Measurements from ENCODE around the gene RGS6.

The RGS6 gene

GRCh38 chr14:72501439-72501838, 569.2 kb downstream of the RGS6 start:
- Histone ChIP-seq H3K4me1 (ENCODE audit: control insufficient read depth, low read depth, low read length) (no peaks in the 10 kb centered on the region), H3K9me3 (ENCODE audit: control insufficient read depth, low read depth, low read length) (no peaks in the 10 kb centered on the region), H3K27ac (ENCODE audit: low read length) (no peak overlapping the region)

GRCh38 chr14:72503271-72503670, 571.0 kb downstream of the RGS6 start:
- Histone ChIP-seq H3K9me3 (ENCODE audit: control insufficient read depth, low read depth, low read length) (no peaks in the 10 kb centered on the region), H3K36me3 (ENCODE audit: control insufficient read depth, low read depth, low read length) (no peaks in the 10 kb centered on the region), H3K27me3 (ENCODE audit: control insufficient read depth, insufficient read depth, low read length) (no peaks in the 10 kb centered on the region)

More at GRCh38 chr14:72501439-72501838, 569.2 kb downstream of the RGS6 start:
- H3K9ac ChIP-seq (ENCODE audit: low read length): no peak overlapping the region
- H3K36me3 ChIP-seq (ENCODE audit: control insufficient read depth, low read depth, low read length): no peaks in the 10 kb centered on the region
- no peaks in the 10 kb centered on the region for H3K27me3 ChIP-seq (ENCODE audit: control insufficient read depth, insufficient read depth, low read length)
- no peak overlapping the region for H3K4me3 ChIP-seq (ENCODE audit: low read length)

DNA sequence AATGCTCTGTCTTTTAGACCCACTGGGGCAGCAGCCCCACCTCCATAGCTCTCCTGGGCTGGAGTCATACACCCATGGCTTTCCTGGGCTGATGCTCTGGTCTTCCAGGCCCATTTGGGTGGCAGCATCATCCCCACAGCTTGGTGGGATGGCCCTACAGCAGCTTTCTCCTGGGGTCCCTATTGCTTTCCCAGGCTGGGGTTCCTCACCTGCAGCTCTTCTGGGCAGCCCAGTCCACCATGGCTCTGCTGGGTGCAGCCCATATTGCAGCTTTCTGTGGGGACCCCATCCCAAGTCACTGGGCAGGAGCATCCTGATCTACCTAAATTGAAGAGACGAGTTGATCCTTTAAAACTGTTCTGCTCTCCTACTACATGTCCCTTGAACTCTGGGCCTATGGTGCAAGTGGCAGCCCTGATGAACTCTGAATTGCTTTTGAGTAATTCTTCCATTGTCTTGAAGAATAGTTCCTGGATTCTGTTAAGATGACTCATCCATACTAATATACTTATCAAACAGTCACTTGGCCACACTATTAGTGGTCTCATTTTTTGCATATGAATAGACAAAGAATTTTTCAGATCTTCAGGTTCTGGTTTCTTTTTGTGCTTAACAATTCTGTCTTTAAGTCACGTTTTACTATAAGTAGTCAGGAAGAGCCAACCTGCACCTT, 571.6 kb downstream of the RGS6 start:
- H3K27ac ChIP-seq (ENCODE audit: low read length): no peak overlapping the region
- H3K9me3 ChIP-seq (ENCODE audit: control insufficient read depth, low read depth, low read length): no peaks in the 10 kb centered on the region
- H3K27me3 ChIP-seq (ENCODE audit: control insufficient read depth, insufficient read depth, low read length): no peaks in the 10 kb centered on the region
- H3K4me1 ChIP-seq (ENCODE audit: control insufficient read depth, low read depth, low read length): no peaks in the 10 kb centered on the region
- no peak overlapping the region for H3K4me3 ChIP-seq (ENCODE audit: low read length)
- no peak overlapping the region for H3K9ac ChIP-seq (ENCODE audit: low read length)
- H3K36me3 ChIP-seq (ENCODE audit: control insufficient read depth, low read depth, low read length): no peaks in the 10 kb centered on the region

More at GRCh38 chr14:72503271-72503670, 571.0 kb downstream of the RGS6 start:
- H3K4me1 ChIP-seq (ENCODE audit: control insufficient read depth, low read depth, low read length): no peaks in the 10 kb centered on the region
- no peak overlapping the region for H3K9ac ChIP-seq (ENCODE audit: low read length)
- no peak overlapping the region for H3K27ac ChIP-seq (ENCODE audit: low read length)
- H3K4me3 ChIP-seq (ENCODE audit: low read length): no peak overlapping the region

- no peak overlapping the region for H3K4me3 ChIP-seq (ENCODE audit: low read length)
- no peak overlapping the region for H3K27ac ChIP-seq (ENCODE audit: low read length)
- H3K9ac ChIP-seq (ENCODE audit: low read length): no peak overlapping the region
- no peaks in the 10 kb centered on the region for H3K9me3 ChIP-seq (ENCODE audit: control insufficient read depth, low read depth, low read length)
- H3K27me3 ChIP-seq (ENCODE audit: control insufficient read depth, insufficient read depth, low read length): no peaks in the 10 kb centered on the region
- H3K36me3 ChIP-seq (ENCODE audit: control insufficient read depth, low read depth, low read length): no peaks in the 10 kb centered on the region
- no peaks in the 10 kb centered on the region for H3K4me1 ChIP-seq (ENCODE audit: control insufficient read depth, low read depth, low read length)
These were observed 578.3 kb downstream of the RGS6 start for GRCh38 chr14:72510566-72510965.

GRCh38 chr14:72512281-72512680, 580.1 kb downstream of the RGS6 start:
- Histone ChIP-seq H3K9me3 (ENCODE audit: control insufficient read depth, low read depth, low read length) (no peaks in the 10 kb centered on the region), H3K9ac (ENCODE audit: low read length) (no peak overlapping the region), H3K36me3 (ENCODE audit: control insufficient read depth, low read depth, low read length) (no peaks in the 10 kb centered on the region), H3K27me3 (ENCODE audit: control insufficient read depth, insufficient read depth, low read length) (no peaks in the 10 kb centered on the region), H3K4me3 (ENCODE audit: low read length) (no peak overlapping the region), H3K4me1 (ENCODE audit: control insufficient read depth, low read depth, low read length) (no peaks in the 10 kb centered on the region), H3K27ac (ENCODE audit: low read length) (no peak overlapping the region)

GRCh38 chr14:72512925-72513324, 580.7 kb downstream of the RGS6 start:
- Histone ChIP-seq H3K27ac (ENCODE audit: low read length) (no peak overlapping the region), H3K9me3 (ENCODE audit: control insufficient read depth, low read depth, low read length) (no peaks in the 10 kb centered on the region), H3K4me3 (ENCODE audit: low read length) (no peak overlapping the region), H3K27me3 (ENCODE audit: control insufficient read depth, insufficient read depth, low read length) (no peaks in the 10 kb centered on the region), H3K36me3 (ENCODE audit: control insufficient read depth, low read depth, low read length) (no peaks in the 10 kb centered on the region), H3K4me1 (ENCODE audit: control insufficient read depth, low read depth, low read length) (no peaks in the 10 kb centered on the region), H3K9ac (ENCODE audit: low read length) (no peak overlapping the region)

- Histone ChIP-seq H3K27me3 (ENCODE audit: control insufficient read depth, insufficient read depth, low read length) (no peaks in the 10 kb centered on the region), H3K9me3 (ENCODE audit: control insufficient read depth, low read depth, low read length) (no peaks in the 10 kb centered on the region), H3K4me1 (ENCODE audit: control insufficient read depth, low read depth, low read length) (no peaks in the 10 kb centered on the region), H3K36me3 (ENCODE audit: control insufficient read depth, low read depth, low read length) (no peaks in the 10 kb centered on the region), H3K9ac (ENCODE audit: low read length) (no peak overlapping the region), H3K4me3 (ENCODE audit: low read length) (no peak overlapping the region), H3K27ac (ENCODE audit: low read length) (no peak overlapping the region)
These were observed 581.1 kb downstream of the RGS6 start for GRCh38 chr14:72513346-72513745.

DNA sequence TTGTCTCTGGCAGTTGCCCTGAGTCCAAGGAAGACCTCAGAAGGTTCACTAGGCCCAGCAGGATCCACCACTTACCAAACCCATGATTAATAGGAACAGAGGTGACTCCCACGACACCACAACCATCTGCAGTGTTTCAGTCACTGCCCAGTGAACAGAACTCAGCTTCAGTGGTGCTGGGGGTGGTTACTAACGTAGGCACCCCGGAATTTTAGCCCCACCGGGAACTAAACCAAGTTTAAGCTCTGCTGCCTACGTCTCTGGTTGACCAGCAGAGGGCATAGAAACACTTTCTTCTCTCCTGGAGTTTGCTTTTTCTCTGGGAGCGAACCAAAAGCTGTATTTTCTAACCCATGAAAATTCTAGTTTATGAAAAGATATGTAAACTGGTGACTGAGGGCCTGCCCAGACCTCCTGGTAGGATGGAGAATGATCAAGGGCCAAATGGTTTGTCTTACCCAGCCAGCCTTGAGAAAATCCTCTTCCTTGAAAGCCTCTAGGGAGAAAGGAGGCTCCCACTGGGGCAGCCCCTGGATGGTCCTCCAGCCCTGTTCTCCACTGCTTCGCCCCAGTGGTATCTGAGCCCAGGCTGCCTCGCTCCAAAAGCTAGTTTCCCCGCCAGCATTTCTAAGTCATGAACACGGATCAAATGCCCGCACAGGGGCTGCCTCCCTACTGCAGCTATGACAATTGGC, 581.9 kb downstream of the RGS6 start:
- H3K27ac ChIP-seq (ENCODE audit: low read length): no peak overlapping the region
- no peaks in the 10 kb centered on the region for H3K36me3 ChIP-seq (ENCODE audit: control insufficient read depth, low read depth, low read length)
- H3K27me3 ChIP-seq (ENCODE audit: control insufficient read depth, insufficient read depth, low read length): no peaks in the 10 kb centered on the region
- no peak overlapping the region for H3K9ac ChIP-seq (ENCODE audit: low read length)
- H3K4me1 ChIP-seq (ENCODE audit: control insufficient read depth, low read depth, low read length): no peaks in the 10 kb centered on the region
- no peaks in the 10 kb centered on the region for H3K9me3 ChIP-seq (ENCODE audit: control insufficient read depth, low read depth, low read length)
- no peak overlapping the region for H3K4me3 ChIP-seq (ENCODE audit: low read length)

- no peaks in the 10 kb centered on the region for H3K4me1 ChIP-seq (ENCODE audit: control insufficient read depth, low read depth, low read length)
- H3K4me3 ChIP-seq (ENCODE audit: low read length): no peak overlapping the region
- no peaks in the 10 kb centered on the region for H3K9me3 ChIP-seq (ENCODE audit: control insufficient read depth, low read depth, low read length)
- H3K9ac ChIP-seq (ENCODE audit: low read length): no peak overlapping the region
- H3K27me3 ChIP-seq (ENCODE audit: control insufficient read depth, insufficient read depth, low read length): no peaks in the 10 kb centered on the region
- no peaks in the 10 kb centered on the region for H3K36me3 ChIP-seq (ENCODE audit: control insufficient read depth, low read depth, low read length)
- H3K27ac ChIP-seq (ENCODE audit: low read length): no peak overlapping the region
These were observed 582.4 kb downstream of the RGS6 start for GRCh38 chr14:72514660-72515025.

DNA sequence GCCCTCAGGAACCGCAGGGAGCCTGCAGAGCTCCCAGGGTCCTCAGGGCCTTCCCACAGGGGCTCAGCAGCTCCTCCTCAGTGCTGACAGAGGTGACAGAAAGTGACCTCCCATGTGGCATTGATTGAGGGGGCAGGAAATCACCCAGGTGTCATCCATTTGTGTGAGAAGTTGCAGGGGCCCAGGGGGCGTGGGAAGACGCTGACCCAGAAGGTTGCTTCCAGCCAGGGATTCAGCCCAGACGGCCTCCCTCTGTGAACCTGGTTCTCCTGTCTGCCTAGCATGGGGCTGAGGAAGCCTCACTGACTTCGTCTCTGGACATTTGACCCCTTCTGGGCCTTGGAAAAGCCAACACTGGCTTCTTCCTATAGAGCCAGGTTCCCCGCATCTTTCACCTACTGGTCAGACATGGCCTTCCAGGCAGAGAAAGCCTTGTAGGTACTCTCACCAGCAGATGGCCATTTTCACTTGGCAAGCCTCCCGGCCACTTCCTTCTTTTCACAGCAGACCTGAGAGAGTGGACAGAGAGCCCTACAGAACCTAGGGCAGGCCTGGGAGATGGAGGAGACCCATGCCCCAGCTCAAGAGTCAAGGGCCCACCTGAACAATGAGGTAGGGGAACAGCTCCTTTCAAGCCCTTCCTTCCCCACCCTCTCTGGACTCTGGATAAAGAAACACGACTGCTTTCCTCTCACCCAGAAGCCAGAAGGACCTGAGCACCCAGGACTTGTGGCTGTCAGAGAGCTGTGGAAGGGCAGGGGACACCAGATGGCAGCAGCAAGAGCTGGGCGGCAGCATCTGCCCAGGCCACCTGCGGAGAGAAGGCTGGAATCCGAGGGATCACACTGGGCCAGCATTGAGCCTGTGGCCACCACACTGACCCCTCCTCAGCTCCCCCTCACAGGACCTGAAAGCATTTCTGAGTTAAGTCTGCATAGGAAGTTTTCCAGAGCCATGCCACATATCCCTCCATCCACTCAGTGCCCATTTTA, 583.8 kb downstream of the RGS6 start:
- no peaks in the 10 kb centered on the region for H3K36me3 ChIP-seq (ENCODE audit: control insufficient read depth, low read depth, low read length)
- no peaks in the 10 kb centered on the region for H3K4me1 ChIP-seq (ENCODE audit: control insufficient read depth, low read depth, low read length)
- no peak overlapping the region for H3K4me3 ChIP-seq (ENCODE audit: low read length)
- H3K27me3 ChIP-seq (ENCODE audit: control insufficient read depth, insufficient read depth, low read length): no peaks in the 10 kb centered on the region
- peaks cover 3% of the 10 kb centered on the region for H3K9me3 ChIP-seq (ENCODE audit: control insufficient read depth, low read depth, low read length)
- H3K9ac ChIP-seq (ENCODE audit: low read length): no peak overlapping the region
- H3K27ac ChIP-seq (ENCODE audit: low read length): no peak overlapping the region

DNA sequence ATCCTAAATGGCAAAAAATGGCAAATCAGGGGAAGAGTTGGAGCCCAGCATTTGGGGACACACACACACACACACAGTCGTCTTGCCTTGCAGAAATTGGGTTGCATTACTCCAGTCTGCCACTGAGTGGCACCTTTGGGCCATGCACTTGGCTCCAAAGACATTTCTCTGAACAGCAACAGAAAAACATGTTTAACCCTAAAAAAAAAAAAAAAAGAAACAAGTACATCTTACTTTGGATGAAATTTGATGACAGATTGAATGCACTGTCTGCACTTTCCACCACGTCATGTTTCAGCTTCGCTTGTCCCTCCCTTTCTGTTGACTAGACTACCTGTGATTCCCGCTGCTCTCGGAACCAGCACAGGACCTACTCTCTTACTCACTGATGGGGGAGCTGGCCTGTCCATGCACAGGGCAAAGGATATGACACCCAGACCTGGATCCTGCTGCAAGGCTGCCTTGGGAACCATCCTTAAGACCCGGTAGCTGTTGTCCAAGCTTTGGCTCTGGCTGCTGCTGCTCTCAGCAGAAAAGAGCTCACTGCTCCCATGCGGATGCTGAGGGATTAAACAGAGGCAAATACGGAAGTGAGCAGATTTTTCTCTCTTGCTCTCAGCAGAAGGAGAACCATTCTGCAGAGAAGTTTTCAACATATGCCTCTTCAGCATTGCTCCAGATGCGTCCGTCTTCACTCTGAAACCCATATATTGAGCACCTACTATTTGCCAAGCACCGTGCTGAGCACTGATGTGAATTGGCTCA, 584.9 kb downstream of the RGS6 start:
- Histone ChIP-seq H3K36me3 (ENCODE audit: control insufficient read depth, low read depth, low read length) (no peaks in the 10 kb centered on the region), H3K9me3 (ENCODE audit: control insufficient read depth, low read depth, low read length) (peaks cover 3% of the 10 kb centered on the region), H3K27ac (ENCODE audit: low read length) (no peak overlapping the region), H3K9ac (ENCODE audit: low read length) (no peak overlapping the region), H3K27me3 (ENCODE audit: control insufficient read depth, insufficient read depth, low read length) (no peaks in the 10 kb centered on the region), H3K4me1 (ENCODE audit: control insufficient read depth, low read depth, low read length) (no peaks in the 10 kb centered on the region), H3K4me3 (ENCODE audit: low read length) (no peak overlapping the region)
